H9 (cell line): ENCODE measurements around the gene PTGER3. TPM values are rescaled to one million over a fixed set of nuclear protein-coding genes. Genes with fewer than 3 reads are reported as not detected.

Source experiments
- DNase-seq: peaks from one replicate; pipeline ENCODE4 v3.0.0-alpha.2; 2017
- H2AFZ ChIP-seq: one replicate; pipeline ENCODE4 v1.6.1; 2013; ENCODE audit warnings: mild to moderate bottlenecking, low read length, control low read depth, moderate library complexity
- H2AK5ac ChIP-seq: 2 replicates; pipeline ENCODE4 v1.6.1; 2013; ENCODE audit warnings: low read length, control low read depth, mixed read lengths; ENCODE audit not compliant: insufficient read length
- H2BK120ac ChIP-seq: one replicate; pipeline ENCODE4 v1.6.1; 2013; ENCODE audit warnings: low read depth, mild to moderate bottlenecking, low read length, control low read depth, inconsistent platforms; ENCODE audit not compliant: poor library complexity, severe bottlenecking
- H2BK12ac ChIP-seq: 2 replicates; pipeline ENCODE4 v1.6.1; 2013; ENCODE audit warnings: low read length, control low read depth, mixed read lengths, low read depth; ENCODE audit not compliant: insufficient read length
- H2BK15ac ChIP-seq: 2 replicates; pipeline ENCODE4 v1.6.1; 2013; ENCODE audit warnings: low read depth, low read length, control low read depth
- H2BK20ac ChIP-seq: one replicate; pipeline ENCODE4 v1.6.1; 2013; ENCODE audit warnings: low read depth, mild to moderate bottlenecking, low read length, control low read depth, inconsistent platforms; ENCODE audit not compliant: poor library complexity, severe bottlenecking
- H2BK5ac ChIP-seq: 2 replicates; pipeline ENCODE4 v1.6.1; 2013; ENCODE audit warnings: low read length, control low read depth, mixed read lengths; ENCODE audit not compliant: insufficient read length
- H3K14ac ChIP-seq: 2 replicates; pipeline ENCODE4 v1.6.1; 2013; ENCODE audit warnings: low read length, control low read depth; ENCODE audit not compliant: insufficient read depth
- H3K18ac ChIP-seq: 2 replicates; pipeline ENCODE4 v1.6.1; 2013; ENCODE audit warnings: low read depth, mild to moderate bottlenecking, mixed read lengths, low read length, control low read depth; ENCODE audit not compliant: insufficient read length
- H3K23ac ChIP-seq: 2 replicates; pipeline ENCODE4 v1.6.1; 2013; ENCODE audit warnings: low read length, control low read depth, mixed read lengths, low read depth; ENCODE audit not compliant: insufficient read length
- H3K23me2 ChIP-seq: 2 replicates; pipeline ENCODE4 v1.6.1; 2013; ENCODE audit warnings: low read depth, mild to moderate bottlenecking, mixed read lengths, low read length, control low read depth; ENCODE audit not compliant: insufficient read length, poor library complexity, severe bottlenecking
- H3K27ac ChIP-seq: 2 replicates; pipeline ENCODE4 v1.5.1; 2013; ENCODE audit warnings: low read length, control low read depth, mixed read lengths, low read depth; ENCODE audit not compliant: insufficient read length
- H3K27me3 ChIP-seq: 2 replicates; pipeline ENCODE4 v1.6.1; 2013; ENCODE audit warnings: low read length, control low read depth, inconsistent platforms; ENCODE audit not compliant: insufficient read depth
- H3K4ac ChIP-seq: 2 replicates; pipeline ENCODE4 v1.6.1; 2013; ENCODE audit warnings: low read depth, mild to moderate bottlenecking, control low read depth, inconsistent platforms, low read length, moderate library complexity
- H3K4me1 ChIP-seq: 2 replicates; pipeline ENCODE4 v1.6.1; 2013; ENCODE audit warnings: low read length, control low read depth, inconsistent platforms; ENCODE audit not compliant: insufficient read depth
- H3K4me2 ChIP-seq: 2 replicates; pipeline ENCODE4 v1.6.1; 2013; ENCODE audit warnings: low read length, control low read depth, mixed read lengths; ENCODE audit not compliant: insufficient read length, insufficient read depth
- H3K56ac ChIP-seq: 2 replicates; pipeline ENCODE4 v1.6.1; 2013; ENCODE audit warnings: low read depth, mild to moderate bottlenecking, mixed read lengths, low read length, control low read depth; ENCODE audit not compliant: insufficient read length
- H3K79me1 ChIP-seq: 2 replicates; pipeline ENCODE4 v1.6.1; 2013; ENCODE audit warnings: low read depth, mild to moderate bottlenecking, moderate library complexity, low read length, control low read depth, inconsistent platforms; ENCODE audit not compliant: insufficient read depth, poor library complexity, severe bottlenecking
- H3K79me2 ChIP-seq: 2 replicates; pipeline ENCODE4 v1.6.1; 2013; ENCODE audit warnings: low read length, control low read depth, inconsistent platforms; ENCODE audit not compliant: insufficient read depth
- H3K9ac ChIP-seq: 2 replicates; pipeline ENCODE4 v1.6.1; 2013; ENCODE audit warnings: low read length, control low read depth, mixed read lengths; ENCODE audit not compliant: insufficient read length; ENCODE audit errors: extremely low read depth
- H3K9me3 ChIP-seq: one replicate; pipeline ENCODE4 v1.6.1; 2013; ENCODE audit warnings: low read depth, low read length, inconsistent platforms; ENCODE audit not compliant: control insufficient read depth
- H3T11ph ChIP-seq: one replicate; pipeline ENCODE4 v1.6.1; 2013; ENCODE audit warnings: mild to moderate bottlenecking, low read length, control low read depth, inconsistent platforms
- H4K20me1 ChIP-seq: one replicate; pipeline ENCODE4 v1.6.1; 2013; ENCODE audit not compliant: control insufficient read depth, insufficient read length, insufficient read depth
- H4K5ac ChIP-seq: 2 replicates; pipeline ENCODE4 v1.6.1; 2013; ENCODE audit warnings: low read depth, mild to moderate bottlenecking, mixed read lengths, low read length, control low read depth; ENCODE audit not compliant: insufficient read length
- H4K8ac ChIP-seq: replicated peaks from 2 replicates; pipeline ENCODE4 v1.6.1; 2013; ENCODE audit warnings: low read length, control low read depth, mixed read lengths, low read depth; ENCODE audit not compliant: insufficient read length
- H4K91ac ChIP-seq: 2 replicates; pipeline ENCODE4 v1.6.1; 2013; ENCODE audit warnings: low read depth, mild to moderate bottlenecking, moderate library complexity, mixed read lengths, low read length, control low read depth; ENCODE audit not compliant: insufficient read length
- H3K27ac Mint-ChIP-seq, 3 experiments: 2 replicates in 2 of 3; 3 replicates in 1 of 3; pipeline ENCODE4 v1.8.0; 2020 to 2021; ENCODE audit warnings: mixed read lengths in 3 of 3, mild to moderate bottlenecking in 1 of 3, moderate library complexity in 1 of 3
- H3K27me3 Mint-ChIP-seq: 2 replicates; pipeline ENCODE4 v1.8.0; 2021; ENCODE audit warnings: low read depth, mild to moderate bottlenecking, moderate library complexity, mixed read lengths
- H3K36me3 Mint-ChIP-seq, 3 experiments: 2 replicates in 2 of 3; 3 replicates in 1 of 3; pipeline ENCODE4 v1.8.0; 2020 to 2021; ENCODE audit warnings: low read depth in 3 of 3, mixed read lengths in 3 of 3; ENCODE audit not compliant: insufficient read depth in 1 of 3
- H3K4me1 Mint-ChIP-seq, 2 experiments: 2 replicates each; pipeline ENCODE4 v1.8.0; 2020; ENCODE audit warnings: mixed read lengths in 2 of 2
- H3K4me3 Mint-ChIP-seq, 2 experiments: 2 replicates in 1 of 2; 3 replicates in 1 of 2; pipeline ENCODE4 v1.8.0; 2020 to 2021; ENCODE audit warnings: mild to moderate bottlenecking in 2 of 2, mixed read lengths in 2 of 2, moderate library complexity in 1 of 2
- H3K9me3 Mint-ChIP-seq, 2 experiments: 2 replicates in 1 of 2; 3 replicates in 1 of 2; pipeline ENCODE4 v1.8.0; 2020; ENCODE audit warnings: mild to moderate bottlenecking in 2 of 2, mixed read lengths in 2 of 2, moderate library complexity in 1 of 2
- CTCF ChIP-seq: fragments of 200-600 bp; sonication (generic); conservative IDR thresholded peaks from 3 replicates; pipeline ENCODE4 v1.8.0; 2021; ENCODE audit warnings: antibody characterized with exemption, mild to moderate bottlenecking
- WGBS: extraction: QIAGEN DNeasy Blood & Tissue Kit; methylation state at CpG from one replicate; pipeline ENCODE4 v1.1.7; 2013; ENCODE audit warnings: missing lambda C conversion rate, low lambda C conversion rate, mixed read lengths; ENCODE audit not compliant: insufficient read length; ENCODE audit errors: extremely low coverage; 5-methylcytosine and 5-hydroxymethylcytosine counted together
- total RNA-seq: library from RNA; stranded (reverse); gene quantifications from 2 replicates; pipeline ENCODE4 v1.2.1, GENCODE V29; 2021

Gene PTGER3
- total RNA-seq, 1 experiment from 2014 or later: 0.26 TPM

GRCh38 chr1:71080739-71081696, 33.4 kb upstream of the PTGER3 start, which contains the start of gene ZRANB2:
Gene ZRANB2, minus strand, starts transcription at chr1:71081035. Its CDS starts 40 bp downstream, at chr1:71080995.
- Histone ChIP-seq H2BK12ac (no peak within 1 kb of the TSS), H2BK20ac (no peak within 1 kb of the TSS), H3K9ac (peak within 1 kb of the TSS; percentile 100), H3K9me3 (no peaks in the 10 kb centered on the region), H2BK5ac (peak within 1 kb of the TSS; percentile 91), H4K8ac (peak within 1 kb of the TSS; percentile 41), H3T11ph (peak within 1 kb of the TSS; percentile 96), H3K23me2 (no peaks in the 10 kb centered on the region), H4K20me1 (no peaks in the 10 kb centered on the region), H3K56ac (peak within 1 kb of the TSS; percentile 39), H3K4me2 (peak within 1 kb of the TSS; percentile 72), H3K27me3 (no peaks in the 10 kb centered on the region), H3K27ac (no peak within 1 kb of the TSS), H2BK120ac (no peak within 1 kb of the TSS), H4K91ac (no peak within 1 kb of the TSS), H3K4ac (no peak within 1 kb of the TSS; the same call in 1 of the 2 replicates), H3K18ac (peak within 1 kb of the TSS; percentile 86), H3K14ac (peak within 1 kb of the TSS; percentile 87), H3K23ac (no peak within 1 kb of the TSS), H3K79me1 (no peaks in the 10 kb centered on the region), H3K79me2 (peaks cover 16% of the 10 kb centered on the region), H3K4me1 (no peaks in the 10 kb centered on the region), H4K5ac (peak within 1 kb of the TSS; percentile 96), H2AFZ (peak within 1 kb of the TSS; percentile 94), H2AK5ac (no peak within 1 kb of the TSS), H2BK15ac (no peak within 1 kb of the TSS)
- H3K27me3 Mint-ChIP-seq: peaks cover 39% of the 10 kb centered on the region
- no peaks in the 10 kb centered on the region; a peak in 2 of 5 replicates for H3K9me3 Mint-ChIP-seq
- H3K4me1 Mint-ChIP-seq: peaks cover 11 to 13% of the 10 kb centered on the region in 2 experiments
- H3K4me3 Mint-ChIP-seq: peak within 1 kb of the TSS; percentile 98 to 99
- peak; percentile 94 for DNase-seq
- peak within 1 kb of the TSS; percentile 99 to 100 (median 100) for H3K27ac Mint-ChIP-seq
- H3K36me3 Mint-ChIP-seq: peaks cover 14 to 28% (median 24%) of the 10 kb centered on the region in 3 experiments; a peak in 6 of 7 replicates
- WGBS: no CpG with 5 or more reads among the region's 33 CpGs
- peak; percentile 71 for TF ChIP-seq CTCF
